Stimulated activated CD8-positive, alpha-beta memory T cell treated with anti-CD3 and anti-CD28 coated beads, Interleukin-12 subunit alpha, Interleukin-12 subunit beta, amount 100 ng/mL, for 24 hours (primary cell): ENCODE measurements around the gene DNAJB4.
A peak's percentile ranks its signal among the peaks of the same experiment; 100 is the strongest.
"Not testable (repeated sequence)": the region's sequence is repeated elsewhere in the genome, so short reads cannot be mapped to it uniquely, and the experiment has no call there.

Source experiments
- DNase-seq: peaks from one replicate; pipeline ENCODE4 v3.0.0-alpha.2; 2020; ENCODE audit errors: extremely low read depth

Gene DNAJB4

GRCh38 chr1:78004719-78005447 is at the start of gene DNAJB4:
Gene DNAJB4 (plus strand): TSS chr1:78004939. CDS start chr1:78005111, 172 bp downstream.
- DNase-seq: no peak

- DNase-seq: no peak
Observed at GRCh38 chr1:77955709-77956108, 49.0 kb upstream of the DNAJB4 start.

GRCh38 chr1:77956464-77956863 is 48.3 kb upstream of the DNAJB4 start:
- no peak for DNase-seq

GRCh38 chr1:77958391-77958790 is 46.3 kb upstream of the DNAJB4 start:
- DNase-seq: no peak

GRCh38 chr1:77958850-77959249 is 45.9 kb upstream of the DNAJB4 start:
- DNase-seq: no peak

- no peak for DNase-seq
Observed at GRCh38 chr1:77961392-77961791, 43.3 kb upstream of the DNAJB4 start.

GRCh38 chr1:77966291-77966690 is 38.4 kb upstream of the DNAJB4 start:
- no peak for DNase-seq

- DNase-seq: no peak
Observed at GRCh38 chr1:77970192-77970591, 34.5 kb upstream of the DNAJB4 start.

- DNase-seq: no peak
Observed at GRCh38 chr1:77972080-77972479, 32.7 kb upstream of the DNAJB4 start.

GRCh38 chr1:77975386-77975785 is 29.4 kb upstream of the DNAJB4 start:
- no peak for DNase-seq

GRCh38 chr1:77975907-77976306 is 28.8 kb upstream of the DNAJB4 start:
- DNase-seq: no peak

- DNase-seq: no peak
Observed at GRCh38 chr1:77976433-77977076, 28.2 kb upstream of the DNAJB4 start.

- no peak for DNase-seq
Observed at GRCh38 chr1:77977989-77978292, 26.8 kb upstream of the DNAJB4 start.

- peak; percentile 47 for DNase-seq
Observed at GRCh38 chr1:77978293-77978968, 26.3 kb upstream of the DNAJB4 start.

GRCh38 chr1:77978969-77979876 is 25.5 kb upstream of the DNAJB4 start, which contains the start of gene FUBP1:
Gene FUBP1 (minus strand): TSS chr1:77979072. CDS start chr1:77979004, 68 bp downstream.
- DNase-seq: peak; percentile 75

GRCh38 chr1:77983352-77983996 is 21.3 kb upstream of the DNAJB4 start:
- not testable (repeated sequence) for DNase-seq

GRCh38 chr1:77983997-77984355 is 20.8 kb upstream of the DNAJB4 start:
- DNase-seq: no peak

- DNase-seq: no peak
Observed at GRCh38 chr1:77984629-77985028, 20.1 kb upstream of the DNAJB4 start.

GRCh38 chr1:77986810-77987209 is 17.9 kb upstream of the DNAJB4 start:
- DNase-seq: no peak

- DNase-seq: no peak
Observed at GRCh38 chr1:77987919-77988318, 16.8 kb upstream of the DNAJB4 start.

- DNase-seq: no peak
Observed at GRCh38 chr1:77989744-77990143, 15.0 kb upstream of the DNAJB4 start.
